ENCODE results near the gene GPR84.

GPR84 gene

GRCh38 chr12:54321363-54321762 is 42.9 kb downstream of the GPR84 start:
- DNase-seq, result no peak
